Adrenal gland (tissue), 12 donors: ENCODE measurements around the gene ZNF446. TPM values are rescaled to one million over a fixed set of nuclear protein-coding genes. Genes with fewer than 3 reads are reported as not detected.

Experiments used
- DNase-seq, 7 donors: peaks; one replicate each; pipeline ENCODE4 v3.0.0-alpha.2; 2019 to 2020
- H3K27ac ChIP-seq, 5 donors: fragments of 200-600 bp; sonication (generic) in 4 of 5; 1 replicate in 3 of 5; 2 replicates in 2 of 5; pipeline versions ENCODE4 v1.5.1 to v1.8.0; 2016 to 2020; ENCODE audit warnings: mild to moderate bottlenecking in 1 of 5
- H3K27me3 ChIP-seq: fragments of 200-600 bp; 2 replicates; pipeline ENCODE4 v1.8.0; 2021
- H3K36me3 ChIP-seq, 2 donors: fragments of 200-600 bp; replicated peaks in 1 of 2; 1 replicate in 1 of 2; 2 replicates in 1 of 2; pipeline versions ENCODE4 v1.5.1 to v1.8.0; 2018 to 2022
- H3K4me1 ChIP-seq, 2 donors: fragments of 200-600 bp; replicated peaks in 1 of 2; 1 replicate in 1 of 2; 2 replicates in 1 of 2; pipeline versions ENCODE4 v1.5.1 to v1.8.0; 2018 to 2021
- H3K4me3 ChIP-seq, 4 donors: fragments of 200-600 bp; sonication (generic) in 3 of 4; one replicate each; pipeline ENCODE4 v1.5.1; 2016 to 2018
- H3K9me3 ChIP-seq, 3 donors: fragments of 200-600 bp; sonication (generic) in 1 of 3; replicated peaks in 1 of 3; 1 replicate in 2 of 3; 2 replicates in 1 of 3; pipeline versions ENCODE4 v1.5.1 to v1.8.0; 2016 to 2021
- POLR2A ChIP-seq, 2 donors: fragments of 450-650 bp; IDR thresholded peaks; one replicate each; pipeline ENCODE4 v1.6.1; 2017; ENCODE audit warnings: antibody characterized with exemption in 2 of 2, mild to moderate bottlenecking in 2 of 2, moderate library complexity in 1 of 2
- WGBS, 4 donors: extraction: QIAGEN DNeasy Blood & Tissue Kit in 2 of 4; methylation state at CpG; one replicate each; pipeline versions ENCODE4 v1.1.5 to v1.1.7; 2013 to 2017; 5-methylcytosine and 5-hydroxymethylcytosine counted together
- intact Hi-C, 2 donors: fragments of 100-400 bp; cut with DNase I; formaldehyde crosslinking; loops; one replicate each; pipeline versions ENCODE4 v1.14.1 to v1.15.0; 2022 to 2023
- polyA plus RNA-seq, 3 donors: library from polyadenylated mRNA; stranded (reverse); fragments of 200-250 nt in 2 of 3; fragments of 350-450 nt in 1 of 3; fragmentation: Illumina TruSeq in 1 of 3; extraction: RNeasy Lipid Tissue Mini Kit (QIAGEN cat#74804) in 1 of 3; gene quantifications; one replicate each; pipeline ENCODE4 v1.2.3, GENCODE V29; 2013 to 2014
- total RNA-seq, 9 donors: library from RNA; depleted of rRNA in 4 of 9; stranded (reverse); fragments of >200 nt in 4 of 9; fragments of 120-200 nt in 1 of 9; fragmentation: NEBNext Ultra II Directional in 1 of 9; extraction: Animal tissue kit (Norgen Biotek cat#: 25700) in 1 of 9; gene quantifications; one replicate each; pipeline versions ENCODE4 v1.1.0 to v1.2.4, GENCODE V29; 2013 to 2023
- TF ChIP-seq, protein P1 (sequence below), 6 experiments: fragments of 450-650 bp in 4 of 6; fragments of 200-600 bp in 2 of 6; sonication (generic) in 1 of 6; IDR thresholded peaks; 1 replicate in 5 of 6; 2 replicates in 1 of 6; pipeline versions ENCODE4 v1.5.1 to v1.8.0; 2016 to 2021; ENCODE audit warnings: antibody characterized with exemption in 6 of 6, mild to moderate bottlenecking in 2 of 6, moderate library complexity in 1 of 6
- donor health status: healthy with polysubstance abuse.
- donor health status: Bipolar disorder and iron deficiency.
- donor health status: DM: yes; HTN: yes; CAD: no.
- donor health status: DM: no; HTN: no; CAD: no.
- donor health status: DM: no; HTN: no; CAD: no.
- donor health status: DM: yes; HTN: yes; CAD: no.

ZNF446 gene
- total and polyA plus RNA-seq, 12 donors = 2.7 to 30.8 (median 15.0) TPM

DNA sequence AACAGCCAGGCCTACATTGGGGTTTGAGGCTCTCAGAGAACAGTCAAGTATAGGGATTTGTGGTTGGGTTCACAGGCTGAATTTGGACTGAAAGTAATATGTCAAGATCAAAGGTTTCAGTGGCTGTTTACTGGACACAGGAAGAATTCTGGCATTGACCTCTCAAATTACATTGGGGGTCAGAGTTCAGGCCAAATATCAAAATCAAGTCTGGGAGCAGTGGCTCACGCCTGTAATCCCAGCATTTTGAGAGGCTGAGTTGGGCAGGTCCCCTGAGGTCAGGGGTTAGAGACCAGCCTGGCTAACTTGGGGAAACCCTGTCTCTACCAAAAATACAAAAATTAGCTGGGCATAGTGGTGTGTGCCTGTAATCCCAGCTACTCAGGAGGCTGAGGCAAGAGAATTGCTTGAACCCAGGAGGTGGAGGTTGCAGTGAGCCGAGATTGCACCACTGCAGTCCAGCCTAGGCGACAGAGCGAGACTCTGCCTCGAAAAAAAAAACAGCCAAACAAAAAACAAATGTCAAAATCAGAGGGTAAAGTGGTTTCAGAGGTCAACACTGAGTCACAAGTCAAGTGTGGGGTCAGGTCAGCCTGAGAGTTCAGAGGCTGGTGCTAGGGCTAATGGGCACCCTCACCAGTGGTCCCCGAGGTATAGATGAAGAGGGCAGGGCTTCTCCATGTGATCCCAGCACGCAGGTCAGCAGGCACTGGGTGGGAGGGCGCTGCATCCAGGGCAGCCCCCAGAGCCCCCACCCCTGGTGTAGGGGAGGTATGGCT lies 34.1 kb downstream of the ZNF446 start:
- WGBS, 4 donors = 78 to 90% (median 88%) methylated on average over 7 to 8 of the region's 8 CpGs
- intact Hi-C loops = no loop called here
- H3K27ac ChIP-seq = no peak overlapping the region

DNA sequence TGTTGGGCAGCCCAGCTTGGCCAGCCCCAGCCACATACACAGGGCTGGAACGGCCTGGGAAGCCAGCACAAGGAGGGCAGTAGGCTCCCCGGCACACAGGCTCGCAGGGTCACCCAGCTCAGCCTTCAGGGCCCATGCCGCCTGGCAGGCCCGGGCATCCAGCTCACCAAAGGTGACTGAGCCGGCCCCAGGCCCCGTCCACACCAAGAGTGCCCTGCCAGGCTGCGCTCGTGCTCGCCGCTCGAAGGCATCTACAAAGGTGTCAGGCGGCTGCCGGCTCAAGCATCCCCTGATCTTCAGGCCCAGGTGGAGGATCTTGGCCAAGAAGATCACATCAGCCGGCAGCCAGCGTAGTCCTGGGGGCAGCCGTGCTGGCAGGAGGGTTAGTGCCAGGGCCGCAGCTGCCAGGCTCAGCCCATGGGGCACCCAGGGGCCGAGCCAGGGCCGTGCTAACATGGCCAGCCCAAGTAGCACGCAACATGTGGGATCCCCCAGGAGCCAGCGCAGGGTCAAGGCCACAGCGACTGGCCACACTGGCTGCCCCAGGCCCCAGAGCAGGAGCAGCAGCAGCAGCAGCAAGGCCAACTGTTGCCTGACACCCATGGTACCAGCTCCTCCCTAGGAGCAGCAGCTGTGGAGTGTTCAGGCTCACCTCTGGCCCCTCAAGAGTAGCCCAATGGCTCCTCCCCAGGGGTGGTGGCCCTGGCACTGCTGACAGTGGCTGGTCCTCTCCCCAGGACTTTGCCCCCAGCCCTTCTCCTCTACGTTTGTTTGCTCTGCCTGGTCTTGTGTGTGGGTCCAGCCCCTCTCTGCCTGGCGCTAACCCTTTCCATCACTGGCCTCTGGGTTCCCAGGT lies 35.4 kb downstream of the ZNF446 start, which contains the start of gene SLC27A5:
SLC27A5 (minus strand) TSS at position 640 of the 856 bp plus-strand sequence; CDS start at position 603, 37 bp downstream.
- intact Hi-C loops = no loop called here
- DNase-seq = peak in 2 of 7 donors; percentile 23 to 24
- H3K27me3 ChIP-seq = no peaks in the 10 kb centered on the region
- no peaks in the 10 kb centered on the region for H3K9me3 ChIP-seq
- H3K4me1 ChIP-seq = peaks cover 9 to 13% of the 10 kb centered on the region in 2 donors
- TF ChIP-seq, protein P1, sequence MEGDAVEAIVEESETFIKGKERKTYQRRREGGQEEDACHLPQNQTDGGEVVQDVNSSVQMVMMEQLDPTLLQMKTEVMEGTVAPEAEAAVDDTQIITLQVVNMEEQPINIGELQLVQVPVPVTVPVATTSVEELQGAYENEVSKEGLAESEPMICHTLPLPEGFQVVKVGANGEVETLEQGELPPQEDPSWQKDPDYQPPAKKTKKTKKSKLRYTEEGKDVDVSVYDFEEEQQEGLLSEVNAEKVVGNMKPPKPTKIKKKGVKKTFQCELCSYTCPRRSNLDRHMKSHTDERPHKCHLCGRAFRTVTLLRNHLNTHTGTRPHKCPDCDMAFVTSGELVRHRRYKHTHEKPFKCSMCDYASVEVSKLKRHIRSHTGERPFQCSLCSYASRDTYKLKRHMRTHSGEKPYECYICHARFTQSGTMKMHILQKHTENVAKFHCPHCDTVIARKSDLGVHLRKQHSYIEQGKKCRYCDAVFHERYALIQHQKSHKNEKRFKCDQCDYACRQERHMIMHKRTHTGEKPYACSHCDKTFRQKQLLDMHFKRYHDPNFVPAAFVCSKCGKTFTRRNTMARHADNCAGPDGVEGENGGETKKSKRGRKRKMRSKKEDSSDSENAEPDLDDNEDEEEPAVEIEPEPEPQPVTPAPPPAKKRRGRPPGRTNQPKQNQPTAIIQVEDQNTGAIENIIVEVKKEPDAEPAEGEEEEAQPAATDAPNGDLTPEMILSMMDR (IDR thresholded peaks at IDR 0.05) = no peak
- no peak for TF ChIP-seq POLR2A (IDR thresholded peaks at IDR 0.05)
- 75 to 82% (median 80%) methylated on average over 8 to 25 of the region's 25 CpGs for WGBS, 4 donors
- H3K27ac ChIP-seq = no peak within 1 kb of the TSS
- no peak within 1 kb of the TSS for H3K4me3 ChIP-seq
- peaks cover 0 to 9% of the 10 kb centered on the region in 2 donors for H3K36me3 ChIP-seq

More for the DNA sequence above, 34.1 kb downstream of the ZNF446 start:
- Histone ChIP-seq H3K36me3 (no peaks in the 10 kb centered on the region), H3K4me3 (no peak overlapping the region), H3K4me1 (peaks cover 9 to 13% of the 10 kb centered on the region in 2 donors), H3K9me3 (no peaks in the 10 kb centered on the region), H3K27me3 (no peaks in the 10 kb centered on the region)
- no peak for TF ChIP-seq POLR2A (IDR thresholded peaks at IDR 0.05)
- TF ChIP-seq, protein P1 (IDR thresholded peaks at IDR 0.05) = no peak
- DNase-seq = no peak

DNA sequence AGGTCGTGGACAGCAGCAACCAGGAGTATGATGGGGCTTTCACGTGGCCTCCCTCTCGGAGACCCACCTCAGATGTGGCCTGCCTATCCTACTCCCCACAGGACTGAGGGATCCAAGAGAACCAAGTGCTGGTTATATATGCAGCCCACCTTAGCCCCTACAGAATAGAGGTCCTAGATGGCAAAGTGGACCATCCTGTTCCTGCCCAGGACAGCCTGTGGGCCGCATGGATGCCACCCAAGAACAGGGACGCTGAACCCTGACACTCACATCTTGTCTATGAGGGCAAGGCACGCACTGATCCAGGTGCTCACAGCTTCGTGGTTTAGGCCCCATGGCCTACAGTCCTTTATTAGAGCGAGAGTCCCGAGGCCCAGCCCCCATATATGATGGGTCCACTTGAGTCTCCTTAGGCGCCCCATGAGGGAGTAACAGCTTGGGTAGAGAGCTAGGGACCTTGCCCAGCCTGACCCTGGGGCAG lies 37.1 kb downstream of the ZNF446 start:
- WGBS, 4 donors = 53 to 81% (median 76%) methylated on average over 4 to 10 of the region's 10 CpGs
- Histone ChIP-seq H3K4me1 (peaks cover 16 to 23% of the 10 kb centered on the region in 2 donors), H3K27ac (peak overlapping the region in 2 of 5 donors; percentile 56 to 80), H3K4me3 (no peak overlapping the region), H3K27me3 (no peaks in the 10 kb centered on the region), H3K36me3 (peaks cover 0 to 16% of the 10 kb centered on the region in 2 donors), H3K9me3 (no peaks in the 10 kb centered on the region)
- peak in 2 of 7 donors; percentile 47 to 66 for DNase-seq
- TF ChIP-seq, protein P1 (IDR thresholded peaks at IDR 0.05) = no peak
- no peak for TF ChIP-seq POLR2A (IDR thresholded peaks at IDR 0.05)
- intact Hi-C loops = no loop called here
